HCT116 (cell line): ENCODE measurements around the gene SRRM2. TPM values are rescaled to one million over a fixed set of nuclear protein-coding genes. Genes with fewer than 3 reads are reported as not detected.

Experiments
- ATAC-seq: fragments of 200-7000 bp; cut with Tn5 transposase; 2 replicates; pipeline ENCODE4 v1.9.1; 2020; ENCODE audit warnings: mild to moderate bottlenecking, moderate library complexity
- BruUV-seq: library from RNA; stranded (reverse); fragments of 400-500 nt; replicated peaks from 2 replicates; lab custom pipeline; 2021; lab: Mats Ljungman, UMichigan
- CTCF ChIA-PET: fragments of 300-600 bp; sonication (Branson Sonifier 250); formaldehyde crosslinking; loops from one replicate; lab custom pipeline; 2021; ENCODE audit warnings: antibody characterized with exemption; lab: Charles Lee
- POLR2A ChIA-PET: fragments of 300-600, 350-600 bp; sonication (Branson Sonifier 250); formaldehyde crosslinking; loops from one replicate; lab custom pipeline; 2021; ENCODE audit warnings: antibody characterized with exemption; lab: Charles Lee
- RAD21 ChIA-PET, 2 experiments: fragments of 300-600 bp; sonication (Branson Sonifier 250); formaldehyde crosslinking; loops; one replicate each; lab custom pipeline; 2023; ENCODE audit warnings: low total read pairs in 2 of 2; ENCODE audit not compliant: uncharacterized antibody in 2 of 2, unreplicated experiment in 2 of 2, low non-redundant PET in 1 of 2; lab: Charles Lee
- DNase-seq: peaks from one replicate; pipeline ENCODE4 v3.0.0-alpha.2; 2010; ENCODE audit warnings: low read depth, low spot score
- H2AFZ ChIP-seq: fragments of 200-600 bp; shearing (Covaris generic), sonication (generic); 2 replicates; pipeline ENCODE4 v1.6.1; 2017; ENCODE audit warnings: low read depth, mixed run types, mixed read lengths, antibody characterized with exemption, low read length; ENCODE audit not compliant: poor library complexity, severe bottlenecking
- H3K27ac ChIP-seq: 2 replicates; pipeline ENCODE4 v1.5.1; 2012; ENCODE audit warnings: low read depth, low read length
- H3K27me3 ChIP-seq: fragments of 200-600 bp; sonication (generic); 2 replicates; pipeline ENCODE4 v1.6.1; 2016; ENCODE audit warnings: mixed run types, low read length, mixed read lengths; ENCODE audit not compliant: insufficient read depth
- H3K36me3 ChIP-seq, 2 experiments: fragments of 200-500 bp in 1 of 2; fragments of 200-600 bp in 1 of 2; sonication (Bioruptor generic) in 1 of 2; sonication (generic) in 1 of 2; 2 replicates each; pipeline versions ENCODE4 v1.5.1 to v1.6.1; 2014 to 2016; ENCODE audit warnings: low read length in 2 of 2, inconsistent platforms in 1 of 2, mixed read lengths in 1 of 2, mixed run types in 1 of 2; ENCODE audit not compliant: insufficient read depth in 2 of 2, control insufficient read depth in 1 of 2
- H3K4me1 ChIP-seq, 2 experiments: fragments of 200-600 bp in 1 of 2; sonication (generic) in 1 of 2; 2 replicates each; pipeline versions ENCODE4 v1.5.1 to v1.6.1; 2012 to 2017; ENCODE audit warnings: low read length in 2 of 2, inconsistent platforms in 1 of 2, mild to moderate bottlenecking in 1 of 2, mixed read lengths in 1 of 2, mixed run types in 1 of 2, moderate library complexity in 1 of 2; ENCODE audit not compliant: insufficient read depth in 2 of 2, control insufficient read depth in 1 of 2
- H3K4me2 ChIP-seq: fragments of 200-600 bp; sonication (generic); 2 replicates; pipeline ENCODE4 v1.6.1; 2017; ENCODE audit warnings: mixed run types, low read length, mixed read lengths
- H3K4me3 ChIP-seq, 2 experiments: fragments of 200-600 bp in 1 of 2; sonication (generic) in 1 of 2; replicated peaks in 1 of 2; 2 replicates each; pipeline ENCODE4 v1.5.1; 2011 to 2016; ENCODE audit warnings: low read length in 2 of 2, control low read depth in 1 of 2, low read depth in 1 of 2, mild to moderate bottlenecking in 1 of 2, mixed read lengths in 1 of 2, mixed run types in 1 of 2
- H3K79me2 ChIP-seq: fragments of 200-600 bp; sonication (generic); 2 replicates; pipeline ENCODE4 v1.6.1; 2017; ENCODE audit warnings: mild to moderate bottlenecking, mixed run types, low read length, moderate library complexity, mixed read lengths; ENCODE audit not compliant: insufficient read depth
- H3K9ac ChIP-seq: fragments of 200-600 bp; sonication (generic); 2 replicates; pipeline ENCODE4 v1.6.1; 2016; ENCODE audit warnings: low read length, mixed read lengths
- H3K9me2 ChIP-seq: fragments of 200-600 bp; sonication (generic), shearing (Covaris generic); 2 replicates; pipeline ENCODE4 v1.6.1; 2017; ENCODE audit warnings: mixed run types, mild to moderate bottlenecking, moderate library complexity; ENCODE audit not compliant: insufficient read depth
- H3K9me3 ChIP-seq, 2 experiments: fragments of 200-500 bp in 1 of 2; fragments of 200-600 bp in 1 of 2; sonication (Bioruptor generic) in 1 of 2; sonication (generic) in 1 of 2; 2 replicates each; pipeline ENCODE4 v1.6.1; 2014 to 2017; ENCODE audit warnings: low read length in 2 of 2, mixed read lengths in 2 of 2, inconsistent platforms in 1 of 2, low read depth in 1 of 2, mild to moderate bottlenecking in 1 of 2, mixed run types in 1 of 2, moderate library complexity in 1 of 2; ENCODE audit not compliant: control insufficient read depth in 1 of 2, insufficient read depth in 1 of 2
- H4K20me1 ChIP-seq: fragments of 200-600 bp; sonication (generic), shearing (Covaris generic); 2 replicates; pipeline ENCODE4 v1.6.1; 2017; ENCODE audit warnings: mixed run types, mild to moderate bottlenecking, moderate library complexity; ENCODE audit not compliant: insufficient read depth
- CTCF ChIP-seq, 3 experiments: fragments of 200-600 bp in 1 of 3; sonication (generic) in 1 of 3; IDR thresholded peaks in 2 of 3; conservative IDR thresholded peaks in 1 of 3; 2 replicates each; pipeline ENCODE4 v1.5.1; 2012 to 2017; ENCODE audit warnings: low read depth in 2 of 3, low read length in 2 of 3, antibody characterized with exemption in 1 of 3, borderline replicate concordance in 1 of 3, control low read depth in 1 of 3, mild to moderate bottlenecking in 1 of 3, mixed read lengths in 1 of 3, mixed run types in 1 of 3, moderate library complexity in 1 of 3; ENCODE audit not compliant: insufficient read depth in 1 of 3
- ELF1 ChIP-seq: IDR thresholded peaks from 2 replicates; pipeline ENCODE4 v1.6.1; 2012; ENCODE audit warnings: low read depth, borderline replicate concordance
- EZH2phosphoT487 ChIP-seq: fragments of 200-600 bp; IDR thresholded peaks from 2 replicates; pipeline ENCODE4 v1.6.1; 2018; ENCODE audit warnings: antibody characterized with exemption, borderline replicate concordance
- REST ChIP-seq: IDR thresholded peaks from 2 replicates; pipeline ENCODE4 v1.6.1; 2012; ENCODE audit warnings: low read depth
- SP1 ChIP-seq: IDR thresholded peaks from 2 replicates; pipeline ENCODE4 v1.6.1; 2012; ENCODE audit warnings: low read depth
- YY1 ChIP-seq: IDR thresholded peaks from 2 replicates; pipeline ENCODE4 v1.6.1; 2011; ENCODE audit warnings: low read length, low read depth, moderate library complexity, mild to moderate bottlenecking; ENCODE audit not compliant: insufficient replicate concordance; ENCODE audit errors: extremely low read depth
- intact Hi-C: fragments of 100-400 bp; cut with micrococcal nuclease; formaldehyde crosslinking; loops from 2 replicates; pipeline ENCODE4 v1.10.0; 2022
- total RNA-seq: library from RNA; stranded (reverse); gene quantifications from one replicate; pipeline ENCODE4 v1.2.1, GENCODE V29; 2021; ENCODE audit not compliant: unreplicated experiment

The SRRM2 gene
- total RNA-seq, 1 experiment from 2014 or later: 541 TPM

- Histone ChIP-seq H3K4me3 (no peak overlapping the region), H3K9me2 (no peaks in the 10 kb centered on the region), H3K79me2 (no peaks in the 10 kb centered on the region), H3K27me3 (no peaks in the 10 kb centered on the region), H4K20me1 (no peaks in the 10 kb centered on the region), H3K9ac (no peak overlapping the region), H3K9me3 (no peaks in the 10 kb centered on the region), H3K4me2 (no peak overlapping the region), H2AFZ (no peak overlapping the region), H3K27ac (peak overlapping the region; percentile 22; the same call in 1 of the 2 replicates), H3K4me1 (peaks cover 4 to 8% of the 10 kb centered on the region in 2 experiments; a peak in 3 of 4 replicates), H3K36me3 (no peaks in the 10 kb centered on the region)
- TF ChIP-seq CTCF (IDR thresholded peaks at IDR 0.05 in 2 of 3, conservative IDR thresholded peaks at IDR 0.05 in 1 of 3; ENCODE audit: borderline replicate concordance in 1 of 3, insufficient read depth in 1 of 3, low read depth in 2 of 3, low read length in 2 of 3) (no peak), REST (no peak), YY1 (no peak), EZH2phosphoT487 (no peak), SP1 (no peak), ELF1 (no peak)
- ChIA-PET CTCF (no interaction called here), RAD21 (no interaction called here), POLR2A (no interaction called here)
- BruUV-seq: no TSS peak
- DNase-seq: no peak
- peak; percentile 20; the same call in 1 of the 2 replicates for ATAC-seq
- intact Hi-C loops: no loop called here
Observed at GRCh38 chr16:2786061-2786825, 33.8 kb downstream of the SRRM2 start.
